Activated CD4-positive, alpha-beta T cell treated with anti-CD3 and anti-CD28 coated beads, Interleukin-2, amount 10 ng/mL, durations not matched to agents 24 days and 14 days (primary cell): ENCODE data around the gene CELSR1. TPM values are rescaled to one million over a fixed set of nuclear protein-coding genes. Genes with fewer than 3 reads are reported as not detected.
"Not testable (repeated sequence)": the region's sequence is repeated elsewhere in the genome, so short reads cannot be mapped to it uniquely, and the experiment has no call there.

Experiments used
- DNase-seq: peaks from one replicate; pipeline ENCODE4 v3.0.0; 2022
- H3K27ac Mint-ChIP-seq: one replicate; pipeline ENCODE4 v1.8.0; 2022; ENCODE audit warnings: mild to moderate bottlenecking, mixed read lengths
- H3K27me3 Mint-ChIP-seq: one replicate; pipeline ENCODE4 v1.8.0; 2022; ENCODE audit warnings: mixed read lengths
- H3K36me3 Mint-ChIP-seq: one replicate; pipeline ENCODE4 v1.8.0; 2022; ENCODE audit warnings: low read depth, mild to moderate bottlenecking, mixed read lengths
- H3K4me1 Mint-ChIP-seq: one replicate; pipeline ENCODE4 v1.8.0; 2021; ENCODE audit warnings: mixed read lengths
- H3K4me3 Mint-ChIP-seq: one replicate; pipeline ENCODE4 v1.8.0; 2022; ENCODE audit warnings: mild to moderate bottlenecking, moderate library complexity, mixed read lengths
- H3K9me3 Mint-ChIP-seq: one replicate; pipeline ENCODE4 v1.8.0; 2021; ENCODE audit warnings: mixed read lengths
- intact Hi-C: fragments of 100-400 bp; cut with micrococcal nuclease; formaldehyde crosslinking; loops from one replicate; pipeline ENCODE4 v1.15.1; 2023
- total RNA-seq: library from RNA; stranded (reverse); gene quantifications from 2 replicates; pipeline ENCODE4 v1.2.3, GENCODE V29; 2022

Gene CELSR1
- total RNA-seq, 1 donor from 2014 or later: 0.37 TPM

- H3K4me1 Mint-ChIP-seq: no peaks in the 10 kb centered on the region
- H3K9me3 Mint-ChIP-seq: no peaks in the 10 kb centered on the region
- no peak for DNase-seq
- no peaks in the 10 kb centered on the region for H3K27me3 Mint-ChIP-seq
- peaks cover 54% of the 10 kb centered on the region for H3K36me3 Mint-ChIP-seq
- no peak overlapping the region for H3K27ac Mint-ChIP-seq
- intact Hi-C loops: no loop called here
- H3K4me3 Mint-ChIP-seq: no peak overlapping the region
Measured at GRCh38 chr22:46320166-46320710, 217.2 kb downstream of the CELSR1 start.

GRCh38 chr22:46319319-46319718 is 218.1 kb downstream of the CELSR1 start:
- H3K9me3 Mint-ChIP-seq: no peaks in the 10 kb centered on the region
- no peak for DNase-seq
- H3K4me1 Mint-ChIP-seq: no peaks in the 10 kb centered on the region
- intact Hi-C loops: no loop called here
- H3K27me3 Mint-ChIP-seq: no peaks in the 10 kb centered on the region
- no peak overlapping the region for H3K4me3 Mint-ChIP-seq
- peaks cover 51% of the 10 kb centered on the region for H3K36me3 Mint-ChIP-seq
- H3K27ac Mint-ChIP-seq: no peak overlapping the region

- intact Hi-C loops: no loop called here
- DNase-seq: no peak
- Mint-ChIP-seq H3K4me1 (no peaks in the 10 kb centered on the region), H3K27ac (no peak overlapping the region), H3K9me3 (no peaks in the 10 kb centered on the region), H3K36me3 (peaks cover 47% of the 10 kb centered on the region), H3K27me3 (no peaks in the 10 kb centered on the region), H3K4me3 (no peak overlapping the region)
Measured at GRCh38 chr22:46318576-46318975, 218.8 kb downstream of the CELSR1 start.

GRCh38 chr22:46317646-46318045 is 219.8 kb downstream of the CELSR1 start:
- H3K9me3 Mint-ChIP-seq: no peaks in the 10 kb centered on the region
- no peak overlapping the region for H3K4me3 Mint-ChIP-seq
- H3K36me3 Mint-ChIP-seq: peaks cover 41% of the 10 kb centered on the region
- intact Hi-C loops: no loop called here
- H3K4me1 Mint-ChIP-seq: no peaks in the 10 kb centered on the region
- H3K27ac Mint-ChIP-seq: no peak overlapping the region
- no peaks in the 10 kb centered on the region for H3K27me3 Mint-ChIP-seq
- DNase-seq: no peak

- Mint-ChIP-seq H3K27me3 (no peaks in the 10 kb centered on the region), H3K36me3 (peaks cover 40% of the 10 kb centered on the region), H3K4me3 (no peak overlapping the region), H3K27ac (no peak overlapping the region), H3K4me1 (no peaks in the 10 kb centered on the region), H3K9me3 (no peaks in the 10 kb centered on the region)
- no peak for DNase-seq
- intact Hi-C loops: no loop called here
Measured at GRCh38 chr22:46315976-46316375, 221.4 kb downstream of the CELSR1 start.

- DNase-seq, intact Hi-C loops, H3K4me1 Mint-ChIP-seq: not testable (repeated sequence)
Measured at GRCh38 chr22:46312848-46313247, 224.6 kb downstream of the CELSR1 start.

GRCh38 chr22:46312056-46312455 is 225.4 kb downstream of the CELSR1 start:
- Mint-ChIP-seq H3K9me3 (no peaks in the 10 kb centered on the region), H3K27me3 (no peaks in the 10 kb centered on the region), H3K27ac (no peak overlapping the region), H3K4me3 (no peak overlapping the region), H3K36me3 (peaks cover 34% of the 10 kb centered on the region), H3K4me1 (peaks cover 8% of the 10 kb centered on the region)
- no peak for DNase-seq
- intact Hi-C loops: no loop called here

More at GRCh38 chr22:46312848-46313247, 224.6 kb downstream of the CELSR1 start:
- H3K27ac Mint-ChIP-seq, H3K4me3 Mint-ChIP-seq, H3K9me3 Mint-ChIP-seq, H3K27me3 Mint-ChIP-seq: not testable (repeated sequence)
- H3K36me3 Mint-ChIP-seq: peaks cover 39% of the 10 kb centered on the region

Other genes starting within 250 kb of the CELSR1 start
- 37.6 and 40.8 TPM in 2 replicates for gene GTSE1, start 240.8 kb downstream of the CELSR1 start, total RNA-seq
- 79.9 and 84.4 TPM in 2 replicates for gene TRMU, start 201.9 kb downstream of the CELSR1 start, total RNA-seq
- 63.8 and 66.1 TPM in 2 replicates for gene GRAMD4, start 82.8 kb upstream of the CELSR1 start, total RNA-seq
- gene CERK, start 200.6 kb upstream of the CELSR1 start, total RNA-seq: 62.8 and 63.2 TPM in 2 replicates
- 39.2 and 41.0 TPM in 2 replicates for gene TBC1D22A, start 225.0 kb upstream of the CELSR1 start, total RNA-seq